ENCODE data around the gene CTNS. TPM values are rescaled to one million over a fixed set of nuclear protein-coding genes. Genes with fewer than 3 reads are reported as not detected.

CTNS gene
- polyA plus RNA-seq, 1 donor (not counting 4 experiments of a cell fraction or from before 2014, with no cell fraction given), result 7.4 TPM

- no peaks in the 10 kb centered on the region for H3K79me2 ChIP-seq (ENCODE audit: control insufficient read depth, insufficient read depth, low read length)
- H3K9me1 ChIP-seq (ENCODE audit: control insufficient read depth, extremely low read depth, insufficient read depth, low read length), result no peaks in the 10 kb centered on the region
- H3K27ac ChIP-seq (ENCODE audit: control insufficient read depth, insufficient read depth, low read length), result no peak overlapping the region
- H3K4me2 ChIP-seq (ENCODE audit: control insufficient read depth, extremely low read depth, insufficient read depth, low read depth, low read length), result no peak overlapping the region
- H3K9ac ChIP-seq (ENCODE audit: control insufficient read depth, extremely low read depth, insufficient read depth, low read length), result no peak overlapping the region
- no peak overlapping the region for H3K4me3 ChIP-seq (ENCODE audit: control insufficient read depth in 2 of 3, extremely low read depth in 1 of 3, insufficient read depth in 2 of 3, low read depth in 1 of 3, low read length in 3 of 3)
- H3K27me3 ChIP-seq (ENCODE audit: control insufficient read depth, extremely low read depth, insufficient read depth, low read length), result peaks cover 9% of the 10 kb centered on the region
- H4K20me1 ChIP-seq (ENCODE audit: control insufficient read depth, extremely low read depth, insufficient read depth, low read length), result no peaks in the 10 kb centered on the region
- H3K9me3 ChIP-seq (ENCODE audit: control insufficient read depth, low read depth, low read length), result no peaks in the 10 kb centered on the region
- dilution Hi-C loops (cut with MboI; ENCODE audit: extremely low pct_ligation_motif_present, low sequenced_read_pairs), result no loop called here
- H3K4me1 ChIP-seq (ENCODE audit: control insufficient read depth, extremely low read depth, insufficient read depth, low read length), result no peaks in the 10 kb centered on the region
- DNase-seq (ENCODE audit: low read depth, low spot score), result no peak
- no peak overlapping the region for H2AFZ ChIP-seq (ENCODE audit: control insufficient read depth, low read length)
- TF ChIP-seq EZH2 (IDR thresholded peaks at IDR 0.05; ENCODE audit: low read length) (no peak), CTCF (optimal IDR thresholded peaks at IDR 0.05 in 1 of 3, IDR thresholded peaks at IDR 0.05 in 1 of 3, conservative IDR thresholded peaks at IDR 0.05 in 1 of 3; ENCODE audit: extremely low read depth in 1 of 3, insufficient read depth in 2 of 3, low read length in 3 of 3) (no peak)
- FAIRE-seq, result no peak
- H3K36me3 ChIP-seq (ENCODE audit: control insufficient read depth in 2 of 2, extremely low read depth in 1 of 2, insufficient read depth in 2 of 2, low read length in 2 of 2), result no peaks in the 10 kb centered on the region
Observed at GRCh38 chr17:3678095-3678820, 41.7 kb downstream of the CTNS start.

GRCh38 chr17:3678821-3679530 is 42.4 kb downstream of the CTNS start:
- no peak overlapping the region for H2AFZ ChIP-seq (ENCODE audit: control insufficient read depth, low read length)
- no peak overlapping the region for H3K4me2 ChIP-seq (ENCODE audit: control insufficient read depth, extremely low read depth, insufficient read depth, low read depth, low read length)
- dilution Hi-C loops (cut with MboI; ENCODE audit: extremely low pct_ligation_motif_present, low sequenced_read_pairs), result no loop called here
- no peak for DNase-seq (ENCODE audit: low read depth, low spot score)
- peaks cover 10% of the 10 kb centered on the region for H3K27me3 ChIP-seq (ENCODE audit: control insufficient read depth, extremely low read depth, insufficient read depth, low read length)
- H3K9me3 ChIP-seq (ENCODE audit: control insufficient read depth, low read depth, low read length), result no peaks in the 10 kb centered on the region
- H3K9ac ChIP-seq (ENCODE audit: control insufficient read depth, extremely low read depth, insufficient read depth, low read length), result no peak overlapping the region
- H3K9me1 ChIP-seq (ENCODE audit: control insufficient read depth, extremely low read depth, insufficient read depth, low read length), result no peaks in the 10 kb centered on the region
- H3K79me2 ChIP-seq (ENCODE audit: control insufficient read depth, insufficient read depth, low read length), result no peaks in the 10 kb centered on the region
- no peaks in the 10 kb centered on the region for H3K36me3 ChIP-seq (ENCODE audit: control insufficient read depth in 2 of 2, extremely low read depth in 1 of 2, insufficient read depth in 2 of 2, low read length in 2 of 2)
- no peak overlapping the region for H3K4me3 ChIP-seq (ENCODE audit: control insufficient read depth in 2 of 3, extremely low read depth in 1 of 3, insufficient read depth in 2 of 3, low read depth in 1 of 3, low read length in 3 of 3)
- FAIRE-seq, result no peak
- no peaks in the 10 kb centered on the region for H3K4me1 ChIP-seq (ENCODE audit: control insufficient read depth, extremely low read depth, insufficient read depth, low read length)
- no peak overlapping the region for H3K27ac ChIP-seq (ENCODE audit: control insufficient read depth, insufficient read depth, low read length)
- no peaks in the 10 kb centered on the region for H4K20me1 ChIP-seq (ENCODE audit: control insufficient read depth, extremely low read depth, insufficient read depth, low read length)
- TF ChIP-seq EZH2 (IDR thresholded peaks at IDR 0.05; ENCODE audit: low read length) (no peak), CTCF (optimal IDR thresholded peaks at IDR 0.05 in 1 of 3, IDR thresholded peaks at IDR 0.05 in 1 of 3, conservative IDR thresholded peaks at IDR 0.05 in 1 of 3; ENCODE audit: extremely low read depth in 1 of 3, insufficient read depth in 2 of 3, low read length in 3 of 3) (no peak)

Measured in keratinocyte (primary cell).